ENCODE data around the gene GPC5. TPM values are rescaled to one million over a fixed set of nuclear protein-coding genes. Genes with fewer than 3 reads are reported as not detected.

GPC5 gene
- total and polyA plus RNA-seq, 2 donors: 0.06 to 5.0 TPM

GRCh38 chr13:91580749-91581148, 182.3 kb downstream of the GPC5 start:
- H3K36me3 ChIP-seq (ENCODE audit: insufficient read depth): no peaks in the 10 kb centered on the region
- no peak overlapping the region for H3K4me3 ChIP-seq (ENCODE audit: low read depth, low read length)
- 85% methylated on average over 2 of the region's 2 CpGs for WGBS
- no peaks in the 10 kb centered on the region for H3K4me1 ChIP-seq (ENCODE audit: insufficient read depth)
- no peak overlapping the region for H3K27ac ChIP-seq (ENCODE audit: low read depth)
- DNase-seq (ENCODE audit: extremely low spot score): no peak

GRCh38 chr13:91586609-91587008, 188.2 kb downstream of the GPC5 start:
- Histone ChIP-seq H3K4me3 (ENCODE audit: low read depth, low read length) (no peak overlapping the region), H3K36me3 (ENCODE audit: insufficient read depth) (no peaks in the 10 kb centered on the region), H3K4me1 (ENCODE audit: insufficient read depth) (no peaks in the 10 kb centered on the region), H3K27ac (ENCODE audit: low read depth) (no peak overlapping the region)
- 68% methylated on average over 1 of the region's 1 CpG for WGBS
- DNase-seq (ENCODE audit: extremely low spot score): no peak

GRCh38 chr13:91588541-91588940, 190.1 kb downstream of the GPC5 start:
- no peak for DNase-seq (ENCODE audit: extremely low spot score)
- no peaks in the 10 kb centered on the region for H3K4me1 ChIP-seq (ENCODE audit: insufficient read depth)
- H3K36me3 ChIP-seq (ENCODE audit: insufficient read depth): no peaks in the 10 kb centered on the region
- H3K4me3 ChIP-seq (ENCODE audit: low read depth, low read length): no peak overlapping the region
- no peak overlapping the region for H3K27ac ChIP-seq (ENCODE audit: low read depth)

GRCh38 chr13:91592056-91593014, 193.9 kb downstream of the GPC5 start:
- H3K4me3 ChIP-seq (ENCODE audit: low read depth, low read length): no peak overlapping the region
- H3K4me1 ChIP-seq (ENCODE audit: insufficient read depth): no peaks in the 10 kb centered on the region
- no peaks in the 10 kb centered on the region for H3K36me3 ChIP-seq (ENCODE audit: insufficient read depth)
- no peak overlapping the region for H3K27ac ChIP-seq (ENCODE audit: low read depth)
- no peak for DNase-seq (ENCODE audit: extremely low spot score)
- 72% methylated on average over 6 of the region's 6 CpGs for WGBS

GRCh38 chr13:91593456-91593855, 195.0 kb downstream of the GPC5 start:
- Histone ChIP-seq H3K4me3 (ENCODE audit: low read depth, low read length) (no peak overlapping the region), H3K36me3 (ENCODE audit: insufficient read depth) (no peaks in the 10 kb centered on the region), H3K4me1 (ENCODE audit: insufficient read depth) (no peaks in the 10 kb centered on the region), H3K27ac (ENCODE audit: low read depth) (no peak overlapping the region)
- no peak for DNase-seq (ENCODE audit: extremely low spot score)
- 74% methylated on average over 1 of the region's 1 CpG for WGBS

- 85% methylated on average over 1 of the region's 1 CpG for WGBS
- Histone ChIP-seq H3K4me3 (ENCODE audit: low read depth, low read length) (no peak overlapping the region), H3K4me1 (ENCODE audit: insufficient read depth) (no peaks in the 10 kb centered on the region), H3K36me3 (ENCODE audit: insufficient read depth) (no peaks in the 10 kb centered on the region), H3K27ac (ENCODE audit: low read depth) (no peak overlapping the region)
- no peak for DNase-seq (ENCODE audit: extremely low spot score)
Measured at GRCh38 chr13:91594061-91594460, 195.6 kb downstream of the GPC5 start.

- Histone ChIP-seq H3K4me1 (ENCODE audit: insufficient read depth) (no peaks in the 10 kb centered on the region), H3K27ac (ENCODE audit: low read depth) (no peak overlapping the region), H3K4me3 (ENCODE audit: low read depth, low read length) (no peak overlapping the region), H3K36me3 (ENCODE audit: insufficient read depth) (no peaks in the 10 kb centered on the region)
- DNase-seq (ENCODE audit: extremely low spot score): no peak
- 60% methylated on average over 2 of the region's 2 CpGs for WGBS
Measured at GRCh38 chr13:91595677-91596076, 197.3 kb downstream of the GPC5 start.

GRCh38 chr13:91596842-91597241, 198.4 kb downstream of the GPC5 start:
- H3K27ac ChIP-seq (ENCODE audit: low read depth): no peak overlapping the region
- no peaks in the 10 kb centered on the region for H3K4me1 ChIP-seq (ENCODE audit: insufficient read depth)
- H3K36me3 ChIP-seq (ENCODE audit: insufficient read depth): no peaks in the 10 kb centered on the region
- DNase-seq (ENCODE audit: extremely low spot score): no peak
- 58% methylated on average over 2 of the region's 2 CpGs for WGBS
- H3K4me3 ChIP-seq (ENCODE audit: low read depth, low read length): no peak overlapping the region

- Histone ChIP-seq H3K4me1 (ENCODE audit: insufficient read depth) (no peaks in the 10 kb centered on the region), H3K4me3 (ENCODE audit: low read depth, low read length) (no peak overlapping the region), H3K36me3 (ENCODE audit: insufficient read depth) (no peaks in the 10 kb centered on the region), H3K27ac (ENCODE audit: low read depth) (no peak overlapping the region)
- DNase-seq (ENCODE audit: extremely low spot score): no peak
Measured at GRCh38 chr13:91598655-91599054, 200.2 kb downstream of the GPC5 start.

GRCh38 chr13:91601273-91601672, 202.9 kb downstream of the GPC5 start:
- Histone ChIP-seq H3K4me1 (ENCODE audit: insufficient read depth) (no peaks in the 10 kb centered on the region), H3K36me3 (ENCODE audit: insufficient read depth) (no peaks in the 10 kb centered on the region), H3K4me3 (ENCODE audit: low read depth, low read length) (no peak overlapping the region), H3K27ac (ENCODE audit: low read depth) (no peak overlapping the region)
- 73% methylated on average over 9 of the region's 9 CpGs for WGBS
- DNase-seq (ENCODE audit: extremely low spot score): no peak

- H3K36me3 ChIP-seq (ENCODE audit: insufficient read depth): no peaks in the 10 kb centered on the region
- 87% methylated on average over 3 of the region's 3 CpGs for WGBS
- no peak for DNase-seq (ENCODE audit: extremely low spot score)
- H3K4me3 ChIP-seq (ENCODE audit: low read depth, low read length): no peak overlapping the region
- no peaks in the 10 kb centered on the region for H3K4me1 ChIP-seq (ENCODE audit: insufficient read depth)
- no peak overlapping the region for H3K27ac ChIP-seq (ENCODE audit: low read depth)
Measured at GRCh38 chr13:91601807-91602206, 203.4 kb downstream of the GPC5 start.

- 25% methylated on average over 3 of the region's 3 CpGs for WGBS
- DNase-seq (ENCODE audit: extremely low spot score): peak; percentile 26
Measured at GRCh38 chr13:91609353-91609752, 210.9 kb downstream of the GPC5 start.

GRCh38 chr13:91618315-91618714, 219.9 kb downstream of the GPC5 start:
- no peak overlapping the region for H3K27ac ChIP-seq (ENCODE audit: low read depth)
- 90% methylated on average over 3 of the region's 3 CpGs for WGBS
- DNase-seq (ENCODE audit: extremely low spot score): no peak
- H3K36me3 ChIP-seq (ENCODE audit: insufficient read depth): no peaks in the 10 kb centered on the region
- no peak overlapping the region for H3K4me3 ChIP-seq (ENCODE audit: low read depth, low read length)
- no peaks in the 10 kb centered on the region for H3K4me1 ChIP-seq (ENCODE audit: insufficient read depth)

More at GRCh38 chr13:91609353-91609752, 210.9 kb downstream of the GPC5 start:
- Histone ChIP-seq H3K4me3 (ENCODE audit: low read depth, low read length) (no peak overlapping the region), H3K27ac (ENCODE audit: low read depth) (no peak overlapping the region), H3K4me1 (ENCODE audit: insufficient read depth) (no peaks in the 10 kb centered on the region), H3K36me3 (ENCODE audit: insufficient read depth) (no peaks in the 10 kb centered on the region)

GRCh38 chr13:91620670-91621141, 222.3 kb downstream of the GPC5 start:
- WGBS: 50% methylated on average over 2 of the region's 2 CpGs

More at GRCh38 chr13:91620670-91621141, 222.3 kb downstream of the GPC5 start:
- Histone ChIP-seq H3K36me3 (ENCODE audit: insufficient read depth) (no peaks in the 10 kb centered on the region), H3K4me1 (ENCODE audit: insufficient read depth) (no peaks in the 10 kb centered on the region), H3K27ac (ENCODE audit: low read depth) (no peak overlapping the region), H3K4me3 (ENCODE audit: low read depth, low read length) (no peak overlapping the region)
- no peak for DNase-seq (ENCODE audit: extremely low spot score)
